LNCaP clone FGC (cell line): ENCODE data around the gene GDF2.

Experiments
- DNase-seq: peaks from one replicate; pipeline ENCODE4 v3.0.0-alpha.2; 2011; ENCODE audit warnings: low read depth
- H3K4me3 ChIP-seq: 2 replicates; pipeline ENCODE4 v1.5.1; 2011; ENCODE audit warnings: mild to moderate bottlenecking, low read depth, low read length, control low read depth
- TF ChIP-seq, protein P1 (sequence below): IDR thresholded peaks from 2 replicates; pipeline ENCODE4 v1.5.1; 2012; ENCODE audit warnings: mild to moderate bottlenecking; ENCODE audit not compliant: control insufficient read depth, insufficient read depth; ENCODE audit errors: extremely low read depth

GDF2 gene

DNA sequence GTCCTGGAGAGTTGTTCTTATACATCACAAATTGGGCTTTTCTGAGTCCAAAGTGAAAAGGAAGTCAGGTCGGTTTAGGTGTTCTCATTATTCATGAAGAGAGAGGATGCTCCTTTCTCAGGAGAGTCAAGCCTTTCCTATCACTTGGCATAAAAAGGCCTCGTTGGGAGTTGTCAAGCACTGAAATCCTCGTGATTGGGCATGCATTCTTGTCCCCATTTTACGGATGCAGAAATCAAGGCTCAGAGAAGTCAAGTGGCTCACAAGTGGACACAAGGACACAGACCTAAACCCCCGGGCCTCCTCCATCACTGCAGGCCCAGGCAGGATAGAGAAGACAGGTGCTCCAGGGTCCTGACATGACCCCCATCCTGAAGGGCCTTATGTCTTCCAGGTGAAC lies 34.5 kb downstream of the GDF2 start:
- no peak overlapping the region for H3K4me3 ChIP-seq
- DNase-seq, result no peak
- TF ChIP-seq, protein P1, sequence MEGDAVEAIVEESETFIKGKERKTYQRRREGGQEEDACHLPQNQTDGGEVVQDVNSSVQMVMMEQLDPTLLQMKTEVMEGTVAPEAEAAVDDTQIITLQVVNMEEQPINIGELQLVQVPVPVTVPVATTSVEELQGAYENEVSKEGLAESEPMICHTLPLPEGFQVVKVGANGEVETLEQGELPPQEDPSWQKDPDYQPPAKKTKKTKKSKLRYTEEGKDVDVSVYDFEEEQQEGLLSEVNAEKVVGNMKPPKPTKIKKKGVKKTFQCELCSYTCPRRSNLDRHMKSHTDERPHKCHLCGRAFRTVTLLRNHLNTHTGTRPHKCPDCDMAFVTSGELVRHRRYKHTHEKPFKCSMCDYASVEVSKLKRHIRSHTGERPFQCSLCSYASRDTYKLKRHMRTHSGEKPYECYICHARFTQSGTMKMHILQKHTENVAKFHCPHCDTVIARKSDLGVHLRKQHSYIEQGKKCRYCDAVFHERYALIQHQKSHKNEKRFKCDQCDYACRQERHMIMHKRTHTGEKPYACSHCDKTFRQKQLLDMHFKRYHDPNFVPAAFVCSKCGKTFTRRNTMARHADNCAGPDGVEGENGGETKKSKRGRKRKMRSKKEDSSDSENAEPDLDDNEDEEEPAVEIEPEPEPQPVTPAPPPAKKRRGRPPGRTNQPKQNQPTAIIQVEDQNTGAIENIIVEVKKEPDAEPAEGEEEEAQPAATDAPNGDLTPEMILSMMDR, result no peak

DNA sequence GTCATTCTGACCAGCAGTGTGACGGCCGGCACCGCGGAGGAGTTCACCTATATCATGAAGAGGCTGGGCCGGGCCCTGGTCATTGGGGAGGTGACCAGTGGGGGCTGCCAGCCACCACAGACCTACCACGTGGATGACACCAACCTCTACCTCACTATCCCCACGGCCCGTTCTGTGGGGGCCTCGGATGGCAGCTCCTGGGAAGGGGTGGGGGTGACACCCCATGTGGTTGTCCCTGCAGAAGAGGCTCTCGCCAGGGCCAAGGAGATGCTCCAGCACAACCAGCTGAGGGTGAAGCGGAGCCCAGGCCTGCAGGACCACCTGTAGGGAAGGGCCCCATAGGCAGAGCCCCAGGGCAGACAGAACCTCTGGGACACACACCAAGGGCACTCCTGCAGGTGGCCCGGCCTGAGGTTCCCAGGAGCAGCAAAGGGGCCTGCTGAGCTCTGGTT lies 34.9 kb downstream of the GDF2 start:
- H3K4me3 ChIP-seq, result no peak overlapping the region
- DNase-seq, result no peak
- TF ChIP-seq, protein P1, result no peak

DNA sequence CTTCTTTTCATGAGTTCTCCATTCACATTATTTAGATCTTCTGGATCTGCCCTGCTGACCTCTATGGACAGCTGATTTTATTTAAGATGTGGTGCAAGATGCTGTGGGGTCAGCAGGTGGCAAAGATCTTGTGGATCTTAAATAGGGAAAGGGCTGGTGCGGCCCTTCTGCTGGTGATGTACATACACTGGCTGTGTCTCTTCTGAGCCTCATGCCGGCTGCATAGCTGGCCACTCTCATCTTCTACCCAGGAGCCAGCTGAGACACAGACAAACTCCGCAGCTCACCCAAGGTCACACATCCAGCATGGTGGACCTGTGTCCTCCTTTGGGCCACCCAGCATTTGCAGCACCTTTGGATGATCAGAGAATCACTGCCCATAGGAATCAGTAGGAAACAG lies 35.7 kb downstream of the GDF2 start:
- no peak for DNase-seq
- TF ChIP-seq, protein P1, result no peak
- no peak overlapping the region for H3K4me3 ChIP-seq

DNA sequence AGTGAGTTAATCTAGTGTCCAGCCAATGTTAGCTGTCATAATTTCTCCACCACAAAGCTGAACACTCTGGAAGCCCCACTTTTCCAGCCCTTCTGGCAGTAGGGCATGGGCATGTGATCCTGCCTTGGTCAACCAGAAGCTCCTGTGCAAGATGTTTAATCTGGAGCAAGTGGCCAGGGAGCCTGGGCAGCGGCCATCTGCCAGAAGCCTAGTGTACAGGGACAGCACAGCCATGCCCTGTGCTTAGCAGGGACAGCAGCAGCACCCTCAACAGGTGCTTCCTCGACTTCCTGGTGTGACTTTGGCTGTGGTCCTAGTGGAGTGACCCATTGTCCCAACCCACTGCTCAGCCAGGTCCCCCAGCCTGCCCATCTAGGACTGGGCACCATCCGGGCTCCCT lies 36.2 kb downstream of the GDF2 start:
- TF ChIP-seq, protein P1, result no peak

DNA sequence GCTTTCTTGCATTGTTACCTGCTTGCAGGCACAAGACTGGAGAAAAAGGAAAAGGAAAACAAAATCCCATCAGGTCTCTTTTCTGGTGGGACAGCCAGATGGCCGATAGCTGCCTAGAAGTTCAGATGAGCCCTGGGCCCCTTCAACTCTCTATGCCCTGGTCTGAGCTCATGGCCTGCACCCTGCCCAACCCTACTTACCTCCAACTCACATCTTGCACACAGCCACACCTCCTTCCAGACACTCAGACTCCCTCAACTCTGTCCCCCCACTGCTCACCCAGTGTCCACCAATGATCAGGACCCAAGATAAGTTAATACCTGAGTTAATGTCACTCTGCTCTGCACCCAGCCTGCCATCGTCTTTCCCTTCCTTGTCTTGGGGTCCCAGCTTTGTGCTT lies 36.8 kb downstream of the GDF2 start:
- TF ChIP-seq, protein P1, result no peak
- no peak for DNase-seq
- no peak overlapping the region for H3K4me3 ChIP-seq

More for the DNA sequence above, 36.2 kb downstream of the GDF2 start:
- no peak for DNase-seq
- H3K4me3 ChIP-seq, result no peak overlapping the region

DNA sequence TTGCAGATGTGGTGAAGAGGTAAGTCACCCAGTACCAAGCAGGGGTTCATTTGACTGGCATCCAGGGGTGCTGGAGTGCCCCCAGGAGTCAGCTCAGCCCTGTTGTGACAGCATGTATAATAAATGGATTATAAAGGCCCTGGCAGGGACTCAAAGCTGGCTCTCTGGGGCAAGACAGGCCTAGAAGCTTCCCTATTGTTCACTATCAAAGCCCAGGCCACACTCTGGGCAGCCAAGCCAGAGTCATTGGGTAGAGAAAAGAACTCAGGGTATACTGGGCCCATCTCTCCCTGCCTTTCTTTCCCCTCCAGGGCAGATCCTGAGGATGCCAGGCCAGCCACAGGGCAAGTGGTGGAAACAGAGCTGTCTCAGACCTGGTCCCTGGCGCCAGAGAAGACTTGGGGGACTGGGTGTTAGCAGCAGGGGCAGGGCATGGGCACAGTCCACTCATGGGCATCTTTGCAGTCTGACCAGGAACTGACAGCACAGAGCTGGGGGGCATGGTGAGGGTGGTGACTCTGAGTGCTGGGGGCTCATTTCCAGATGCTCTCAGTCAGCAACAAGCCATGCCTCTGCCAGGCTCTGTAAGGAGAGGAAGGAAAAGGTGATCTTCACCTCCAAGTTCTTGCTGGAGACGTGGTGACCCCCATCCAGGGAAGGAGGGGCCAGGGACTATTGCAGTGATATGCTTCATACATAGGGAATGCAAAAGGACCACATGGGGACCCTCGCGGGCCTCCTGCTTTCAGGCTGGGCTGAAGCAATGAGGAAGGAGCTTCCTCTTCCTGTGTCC lies 37.6 kb downstream of the GDF2 start:
- no peak overlapping the region for H3K4me3 ChIP-seq

More for the DNA sequence above, 37.6 kb downstream of the GDF2 start:
- TF ChIP-seq, protein P1, result no peak
- DNase-seq, result no peak
